Measurements from ENCODE around the gene PPM1H. TPM values are rescaled to one million over a fixed set of nuclear protein-coding genes. Genes with fewer than 3 reads are reported as not detected.

The PPM1H gene
- total RNA-seq, 3 donors from 2014 or later: 4.9 to 6.1 (median 5.8) TPM

- no peaks in the 10 kb centered on the region for H3K4me1 ChIP-seq (ENCODE audit: low read depth)
- no peak for TF ChIP-seq CTCF (IDR thresholded peaks at IDR 0.05)
These were observed 294.0 kb downstream of the PPM1H start for GRCh38 chr12:62640910-62641448.

GRCh38 chr12:62637679-62638078 is 297.3 kb downstream of the PPM1H start:
- intact Hi-C loops (cut with DNase I, micrococcal nuclease): no loop called here
- H3K4me3 ChIP-seq: no peak overlapping the region
- H3K4me1 ChIP-seq (ENCODE audit: low read depth): peaks cover 2% of the 10 kb centered on the region
- no peak for TF ChIP-seq CTCF (IDR thresholded peaks at IDR 0.05)
- ATAC-seq (no peak), DNase-seq (no peak)
- H3K9me3 ChIP-seq: no peaks in the 10 kb centered on the region
- no peaks in the 10 kb centered on the region for H3K36me3 ChIP-seq (ENCODE audit: low read depth)

More at GRCh38 chr12:62640910-62641448, 294.0 kb downstream of the PPM1H start:
- no peaks in the 10 kb centered on the region for H3K9me3 ChIP-seq
- no peak overlapping the region for H3K4me3 ChIP-seq
- DNase-seq (no peak), ATAC-seq (peak; percentile 37)
- no peaks in the 10 kb centered on the region for H3K36me3 ChIP-seq (ENCODE audit: low read depth)
- intact Hi-C loops (cut with DNase I, micrococcal nuclease): no loop called here

GRCh38 chr12:62635649-62636048 is 299.3 kb downstream of the PPM1H start:
- no peak for TF ChIP-seq CTCF (IDR thresholded peaks at IDR 0.05)
- no peak for DNase-seq
- no peaks in the 10 kb centered on the region for H3K36me3 ChIP-seq (ENCODE audit: low read depth)
- no peak for ATAC-seq
- H3K4me3 ChIP-seq: no peak overlapping the region
- H3K9me3 ChIP-seq: no peaks in the 10 kb centered on the region
- H3K4me1 ChIP-seq (ENCODE audit: low read depth): peaks cover 6% of the 10 kb centered on the region
- intact Hi-C loops (cut with DNase I, micrococcal nuclease): no loop called here

GRCh38 chr12:62632411-62632918 is 302.5 kb downstream of the PPM1H start:
- DNase-seq (peak; percentile 33 to 71 (median 59)), ATAC-seq (peak; percentile 71)
- peaks cover 6% of the 10 kb centered on the region for H3K4me1 ChIP-seq (ENCODE audit: low read depth)
- no peaks in the 10 kb centered on the region for H3K9me3 ChIP-seq
- H3K4me3 ChIP-seq: no peak overlapping the region
- no peaks in the 10 kb centered on the region for H3K36me3 ChIP-seq (ENCODE audit: low read depth)
- no peak for TF ChIP-seq CTCF (IDR thresholded peaks at IDR 0.05)
- intact Hi-C loops (cut with DNase I, micrococcal nuclease): no loop called here

- peak; percentile 14 for TF ChIP-seq CTCF (IDR thresholded peaks at IDR 0.05)
- intact Hi-C loops (cut with DNase I, micrococcal nuclease): no loop called here
- Histone ChIP-seq H3K9me3 (no peaks in the 10 kb centered on the region), H3K4me3 (no peak overlapping the region), H3K4me1 (ENCODE audit: low read depth) (peaks cover 6% of the 10 kb centered on the region), H3K36me3 (ENCODE audit: low read depth) (no peaks in the 10 kb centered on the region)
- DNase-seq (peak; percentile 68 to 71 (median 69)), ATAC-seq (peak; percentile 88)
These were observed 303.2 kb downstream of the PPM1H start for GRCh38 chr12:62631471-62632410.
